GM13977 (cell line): ENCODE measurements around the gene CCL24.
"Not testable (repeated sequence)": the region's sequence is repeated elsewhere in the genome, so short reads cannot be mapped to it uniquely, and the experiment has no call there.

ENCODE experiments used
- DNase-seq: peaks from one replicate; pipeline ENCODE4 v3.0.0; 2012; ENCODE audit warnings: low spot score
- CTCF ChIP-seq: IDR thresholded peaks from 2 replicates; pipeline ENCODE4 v1.5.1; 2012; ENCODE audit warnings: mild to moderate bottlenecking, control low read depth; ENCODE audit not compliant: insufficient read depth; ENCODE audit errors: extremely low read depth, missing control alignments
- in situ Hi-C: fragments of 300-500 bp; cut with MboI; formaldehyde crosslinking; loops from one replicate; pipeline ENCODE4 v1.12.0; 2022; ENCODE audit warnings: low sequenced_read_pairs, low pct_unique_long_range_greater_than_20kb, mixed read lengths, inconsistent platforms; ENCODE audit not compliant: unreplicated experiment

CCL24 gene

GRCh38 chr7:75771224-75771623, 42.4 kb downstream of the CCL24 start:
- DNase-seq, result no peak
- in situ Hi-C loops, result no loop called here
- TF ChIP-seq CTCF, result no peak

- DNase-seq, result peak; percentile 82
- TF ChIP-seq CTCF, result peak; percentile 65
- in situ Hi-C loops, result no loop called here
These were observed 51.2 kb downstream of the CCL24 start for GRCh38 chr7:75762350-75762917.

- in situ Hi-C loops, DNase-seq: not testable (repeated sequence)
These were observed 51.8 kb downstream of the CCL24 start for GRCh38 chr7:75761801-75762200.
